GM12891 (cell line): ENCODE data around the gene HIPK1.

ENCODE experiments used
- DNase-seq: peaks from one replicate; pipeline ENCODE4 v3.0.0; 2011; ENCODE audit warnings: low spot score; ENCODE audit not compliant: insufficient read length
- FAIRE-seq: peaks from 2 replicates; lab custom pipeline; 2011; peaks lifted over from hg19 to GRCh38; lab: Jason Lieb, UNC
- PAX5 ChIP-seq: IDR thresholded peaks from 2 replicates; pipeline ENCODE4 v1.6.1; 2011; ENCODE audit warnings: low read length, moderate library complexity, mild to moderate bottlenecking; ENCODE audit not compliant: insufficient read depth, severe bottlenecking
- POLR2A ChIP-seq: IDR thresholded peaks from 2 replicates; pipeline ENCODE4 v1.6.1; 2011; ENCODE audit warnings: low read depth, low read length, control low read depth
- POLR2AphosphoS5 ChIP-seq: IDR thresholded peaks from 2 replicates; pipeline ENCODE4 v1.6.1; 2011; ENCODE audit warnings: low read depth, low read length, control low read depth
- POU2F2 ChIP-seq: IDR thresholded peaks from 2 replicates; pipeline ENCODE4 v1.6.1; 2011; ENCODE audit warnings: low read depth, mild to moderate bottlenecking, control low read depth, low read length, moderate library complexity
- SPI1 ChIP-seq: IDR thresholded peaks from 2 replicates; pipeline ENCODE4 v1.6.1; 2011; ENCODE audit warnings: low read depth, low read length, control low read depth
- TAF1 ChIP-seq: IDR thresholded peaks from 2 replicates; pipeline ENCODE4 v1.6.1; 2011; ENCODE audit warnings: low read depth, low read length, control low read depth

HIPK1 gene

DNA sequence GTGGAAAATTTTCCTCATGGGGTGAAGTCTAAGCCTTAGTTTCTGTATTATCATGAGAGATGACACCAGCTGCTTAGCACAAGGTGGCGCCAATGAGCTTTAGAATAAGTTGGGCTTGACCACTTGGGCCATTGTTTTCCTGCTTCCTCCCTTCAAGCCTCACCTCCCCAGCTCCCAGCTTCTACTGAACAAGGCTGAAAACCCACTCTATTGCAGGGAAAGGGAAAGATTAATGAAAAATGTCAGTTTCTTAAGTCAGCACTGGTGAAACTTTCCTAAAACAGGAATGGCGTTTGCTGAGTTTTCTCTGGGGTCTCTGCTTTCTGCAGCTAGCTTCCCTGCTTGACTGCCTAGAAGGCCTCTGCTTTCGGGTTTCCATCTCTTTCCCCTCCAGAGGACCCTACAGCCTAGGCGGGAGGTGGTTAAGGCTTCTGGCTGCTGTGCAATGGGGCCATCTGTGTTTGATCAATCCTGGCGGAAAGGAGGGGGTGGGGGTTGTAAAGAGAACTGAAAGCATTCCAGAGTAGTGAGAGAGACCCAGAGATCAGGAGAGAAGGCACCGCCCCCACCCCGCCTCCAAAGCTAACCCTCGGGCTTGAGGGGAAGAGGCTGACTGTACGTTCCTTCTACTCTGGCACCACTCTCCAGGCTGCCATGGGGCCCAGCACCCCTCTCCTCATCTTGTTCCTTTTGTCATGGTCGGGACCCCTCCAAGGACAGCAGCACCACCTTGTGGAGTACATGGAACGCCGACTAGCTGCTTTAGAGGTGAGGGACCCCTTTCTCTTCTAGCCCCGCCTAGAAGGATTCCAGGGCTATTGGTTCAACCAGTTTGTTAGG lies 50.0 kb downstream of the HIPK1 start, which contains the start of gene OLFML3:
Gene OLFML3, plus strand, starts transcription at position 612 of the 840 bp plus-strand sequence. Its CDS starts 43 bp downstream, at position 655.
- FAIRE-seq: peak; percentile 71
- TF ChIP-seq SPI1 (no peak), PAX5 (no peak), POLR2A (no peak), TAF1 (no peak), POU2F2 (no peak), POLR2AphosphoS5 (no peak)
- DNase-seq: peak; percentile 30

DNA sequence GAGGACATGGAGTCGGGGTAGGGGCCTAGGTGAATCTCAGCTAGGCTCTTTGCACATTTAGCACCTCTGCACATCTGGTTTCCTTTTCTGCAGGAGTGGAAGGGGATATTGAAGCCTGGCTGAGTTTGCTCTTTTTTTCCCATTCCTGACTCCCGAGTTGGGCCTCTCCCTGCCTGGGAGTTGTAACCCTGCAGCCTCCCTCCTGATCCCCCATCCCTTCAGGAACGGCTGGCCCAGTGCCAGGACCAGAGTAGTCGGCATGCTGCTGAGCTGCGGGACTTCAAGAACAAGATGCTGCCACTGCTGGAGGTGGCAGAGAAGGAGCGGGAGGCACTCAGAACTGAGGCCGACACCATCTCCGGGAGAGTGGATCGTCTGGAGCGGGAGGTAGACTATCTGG lies 51.0 kb downstream of the HIPK1 start:
- FAIRE-seq (no peak), DNase-seq (no peak)
- TF ChIP-seq POLR2AphosphoS5 (no peak), SPI1 (no peak), POU2F2 (no peak), POLR2A (no peak), TAF1 (no peak), PAX5 (no peak)

- DNase-seq (no peak), FAIRE-seq (no peak)
- TF ChIP-seq POLR2A: no peak
- TF ChIP-seq SPI1: no peak
These were observed 53.1 kb downstream of the HIPK1 start for GRCh38 chr1:113981962-113982931.

- DNase-seq (no peak), FAIRE-seq (no peak)
- TF ChIP-seq POLR2A (no peak), TAF1 (no peak), POLR2AphosphoS5 (no peak), SPI1 (no peak), POU2F2 (no peak), PAX5 (no peak)
These were observed 53.8 kb downstream of the HIPK1 start for GRCh38 chr1:113982949-113983348.

- TF ChIP-seq POLR2AphosphoS5 (no peak), POU2F2 (no peak), TAF1 (no peak), POLR2A (no peak), PAX5 (no peak), SPI1 (no peak)
- FAIRE-seq: no peak
- DNase-seq: no peak
These were observed 54.3 kb downstream of the HIPK1 start for GRCh38 chr1:113983391-113983790.

GRCh38 chr1:113983826-113984225 lies 54.7 kb downstream of the HIPK1 start:
- no peak for FAIRE-seq
- TF ChIP-seq POU2F2 (no peak), PAX5 (no peak), POLR2AphosphoS5 (no peak), SPI1 (no peak), TAF1 (no peak), POLR2A (no peak)

GRCh38 chr1:113984710-113985109 lies 55.6 kb downstream of the HIPK1 start:
- TF ChIP-seq PAX5 (no peak), POLR2A (no peak), TAF1 (no peak), SPI1 (no peak), POLR2AphosphoS5 (no peak), POU2F2 (no peak)
- FAIRE-seq (no peak), DNase-seq (no peak)

More at GRCh38 chr1:113983826-113984225, 54.7 kb downstream of the HIPK1 start:
- no peak for DNase-seq

- DNase-seq: no peak
- FAIRE-seq: no peak
- TF ChIP-seq TAF1 (no peak), SPI1 (no peak), POLR2A (no peak), POLR2AphosphoS5 (no peak), POU2F2 (no peak), PAX5 (no peak)
These were observed 57.7 kb downstream of the HIPK1 start for GRCh38 chr1:113986802-113987201.

DNA sequence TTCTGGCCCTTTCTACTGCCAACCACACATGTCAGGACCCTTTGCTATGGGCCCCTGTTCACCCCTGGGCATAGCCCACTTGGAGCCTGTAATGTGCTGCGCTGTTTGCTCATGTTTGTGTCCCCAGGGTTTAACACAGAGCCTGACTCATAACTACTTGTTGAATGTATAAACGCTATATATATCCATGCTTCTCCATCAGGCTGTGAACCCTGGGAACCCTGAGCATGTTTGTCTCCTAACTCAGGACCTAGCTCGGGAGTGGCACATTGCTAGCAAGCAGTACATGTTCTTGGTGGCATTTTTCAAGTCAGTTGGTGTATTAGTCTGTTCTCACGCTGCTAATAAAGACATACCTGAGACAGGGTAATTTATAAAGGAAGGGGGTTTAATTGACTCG lies 58.1 kb downstream of the HIPK1 start:
- DNase-seq (no peak), FAIRE-seq (no peak)
- TF ChIP-seq PAX5 (no peak), TAF1 (no peak), POU2F2 (no peak), SPI1 (no peak), POLR2AphosphoS5 (no peak), POLR2A (no peak)

DNA sequence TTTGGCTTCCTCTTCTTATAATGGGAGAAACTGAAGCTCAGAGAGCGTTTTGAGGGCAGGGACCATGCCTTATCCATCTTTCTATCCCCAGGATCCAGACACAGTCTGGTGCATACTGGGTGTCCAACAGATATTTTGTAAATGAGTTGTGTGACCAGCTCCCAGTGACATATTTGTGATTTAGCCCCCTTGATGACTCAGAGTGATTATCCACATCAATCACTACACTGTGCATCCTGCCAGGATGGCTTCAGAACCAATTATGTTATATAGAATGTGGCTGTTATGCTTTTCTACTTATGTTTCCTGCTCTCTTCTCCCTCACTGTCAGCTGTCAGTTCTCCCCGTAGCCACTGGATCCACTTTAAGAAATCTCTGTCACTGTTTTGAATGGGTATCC lies 61.4 kb downstream of the HIPK1 start:
- TF ChIP-seq SPI1 (no peak), PAX5 (no peak), POLR2AphosphoS5 (no peak), POU2F2 (no peak), TAF1 (no peak), POLR2A (no peak)
- FAIRE-seq (no peak), DNase-seq (no peak)

DNA sequence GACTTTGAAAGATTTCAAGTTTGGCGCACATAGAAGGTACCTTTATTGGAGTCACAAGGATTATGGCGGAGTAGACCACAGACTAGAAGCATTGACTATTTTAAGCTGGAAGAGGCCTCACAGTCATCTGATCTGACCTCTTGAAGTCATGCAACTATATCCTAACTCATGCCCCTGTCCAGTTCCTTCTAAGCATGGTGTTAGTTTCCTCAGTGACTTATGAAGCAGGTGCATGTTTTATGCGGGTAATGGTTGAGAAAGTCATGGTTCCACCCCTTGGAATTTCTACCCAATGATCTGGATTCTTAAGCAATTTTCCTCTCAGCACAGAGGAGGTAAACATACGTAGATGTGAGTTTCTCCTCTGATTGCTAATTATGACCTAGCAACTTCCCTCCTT lies 61.8 kb downstream of the HIPK1 start:
- no peak for TF ChIP-seq TAF1
- TF ChIP-seq PAX5: no peak
- no peak for TF ChIP-seq POLR2AphosphoS5
- no peak for TF ChIP-seq SPI1
- no peak for TF ChIP-seq POLR2A
- TF ChIP-seq POU2F2: no peak
- FAIRE-seq: no peak
- DNase-seq: no peak
